ENCODE results near the gene CGRRF1.
A peak's percentile ranks its signal among the peaks of the same experiment; 100 is the strongest.

The CGRRF1 gene

GRCh38 chr14:54488646-54489317, 20.9 kb upstream of the CGRRF1 start, which contains the start of gene GMFB:
Gene GMFB (minus strand): TSS chr14:54488980. CDS start chr14:54488927, 53 bp downstream.
- Histone ChIP-seq H3F3A (ENCODE audit: insufficient read depth) (peaks cover 13% of the 10 kb centered on the region; the same call in 1 of the 2 replicates), H3K79me2 (ENCODE audit: insufficient read depth, low read length) (peaks cover 55% of the 10 kb centered on the region), H3K9me2 (replicated peaks; ENCODE audit: insufficient read depth, low read length) (no peaks in the 10 kb centered on the region), H3K27ac (ENCODE audit: low read depth, low read length) (peak within 1 kb of the TSS; percentile 62), H3K36me3 (ENCODE audit: low read length) (no peaks in the 10 kb centered on the region), H3K9me3 (ENCODE audit: insufficient read depth, low read length) (no peaks in the 10 kb centered on the region), H3K9ac (ENCODE audit: low read length) (peak within 1 kb of the TSS; percentile 89), H2AFZ (ENCODE audit: low read depth, low read length, severe bottlenecking) (peak within 1 kb of the TSS; percentile 91), H4K20me1 (ENCODE audit: low read depth, low read length) (no peaks in the 10 kb centered on the region), H3K27me3 (ENCODE audit: low read length) (no peaks in the 10 kb centered on the region), H3K4me2 (ENCODE audit: low read depth, low read length, poor library complexity, severe bottlenecking) (peak within 1 kb of the TSS; percentile 94), H3K4me3 (ENCODE audit: insufficient read depth, low read length, poor library complexity, severe bottlenecking) (peak within 1 kb of the TSS; percentile 88)
- TF ChIP-seq EZH2phosphoT487 (conservative IDR thresholded peaks at IDR 0.05; ENCODE audit: low read length) (no peak), CTCF (IDR thresholded peaks at IDR 0.05; ENCODE audit: insufficient read depth, low read length, poor library complexity, severe bottlenecking) (no peak)

GRCh38 chr14:54489318-54489683, 20.4 kb upstream of the CGRRF1 start:
- Histone ChIP-seq H3K27ac (ENCODE audit: low read depth, low read length) (peak overlapping the region; percentile 37), H3F3A (ENCODE audit: insufficient read depth) (peaks cover 13% of the 10 kb centered on the region; the same call in 1 of the 2 replicates), H3K9me2 (replicated peaks; ENCODE audit: insufficient read depth, low read length) (no peaks in the 10 kb centered on the region), H3K4me2 (ENCODE audit: low read depth, low read length, poor library complexity, severe bottlenecking) (peak overlapping the region; percentile 77), H3K4me3 (ENCODE audit: insufficient read depth, low read length, poor library complexity, severe bottlenecking) (peak overlapping the region; percentile 88), H3K36me3 (ENCODE audit: low read length) (no peaks in the 10 kb centered on the region), H3K79me2 (ENCODE audit: insufficient read depth, low read length) (peaks cover 50% of the 10 kb centered on the region), H4K20me1 (ENCODE audit: low read depth, low read length) (no peaks in the 10 kb centered on the region), H3K27me3 (ENCODE audit: low read length) (no peaks in the 10 kb centered on the region), H3K9ac (ENCODE audit: low read length) (peak overlapping the region; percentile 89), H3K9me3 (ENCODE audit: insufficient read depth, low read length) (no peaks in the 10 kb centered on the region), H2AFZ (ENCODE audit: low read depth, low read length, severe bottlenecking) (peak overlapping the region; percentile 91)
- TF ChIP-seq EZH2phosphoT487 (conservative IDR thresholded peaks at IDR 0.05; ENCODE audit: low read length), result no peak
- no peak for TF ChIP-seq CTCF (IDR thresholded peaks at IDR 0.05; ENCODE audit: insufficient read depth, low read length, poor library complexity, severe bottlenecking)

- Histone ChIP-seq H3F3A (ENCODE audit: insufficient read depth) (peaks cover 13% of the 10 kb centered on the region; the same call in 1 of the 2 replicates), H3K9me3 (ENCODE audit: insufficient read depth, low read length) (no peaks in the 10 kb centered on the region), H3K9ac (ENCODE audit: low read length) (peak overlapping the region; percentile 89), H3K9me2 (replicated peaks; ENCODE audit: insufficient read depth, low read length) (no peaks in the 10 kb centered on the region), H3K27me3 (ENCODE audit: low read length) (no peaks in the 10 kb centered on the region), H3K27ac (ENCODE audit: low read depth, low read length) (no peak overlapping the region; the same call in 1 of the 2 replicates), H3K4me3 (ENCODE audit: insufficient read depth, low read length, poor library complexity, severe bottlenecking) (peak overlapping the region; percentile 88), H3K79me2 (ENCODE audit: insufficient read depth, low read length) (peaks cover 44% of the 10 kb centered on the region), H4K20me1 (ENCODE audit: low read depth, low read length) (no peaks in the 10 kb centered on the region), H2AFZ (ENCODE audit: low read depth, low read length, severe bottlenecking) (peak overlapping the region; percentile 91), H3K36me3 (ENCODE audit: low read length) (no peaks in the 10 kb centered on the region), H3K4me2 (ENCODE audit: low read depth, low read length, poor library complexity, severe bottlenecking) (peak overlapping the region; percentile 77)
- TF ChIP-seq CTCF (IDR thresholded peaks at IDR 0.05; ENCODE audit: insufficient read depth, low read length, poor library complexity, severe bottlenecking) (no peak), EZH2phosphoT487 (conservative IDR thresholded peaks at IDR 0.05; ENCODE audit: low read length) (no peak)
Measured at GRCh38 chr14:54489731-54490444, 19.8 kb upstream of the CGRRF1 start.
